SU-DHL-6 (cell line): ENCODE measurements around the gene MNS1.

Experiments
- H2AFZ ChIP-seq: fragments of 200-600 bp; sonication (generic); 2 replicates; pipeline ENCODE4 v1.6.1; 2014; ENCODE audit warnings: low read depth, mild to moderate bottlenecking, moderate library complexity, mixed read lengths, antibody characterized with exemption, low read length; ENCODE audit not compliant: severe bottlenecking
- H3F3A ChIP-seq: fragments of 200-600 bp; shearing (Covaris generic); 2 replicates; pipeline ENCODE4 v1.6.0; 2016; ENCODE audit warnings: antibody characterized with exemption, mild to moderate bottlenecking; ENCODE audit not compliant: insufficient read depth
- H3K27ac ChIP-seq: fragments of 200-600 bp; sonication (generic); 2 replicates; pipeline ENCODE4 v1.5.1; 2016; ENCODE audit warnings: low read depth, mild to moderate bottlenecking, low read length, moderate library complexity, mixed read lengths
- H3K27me3 ChIP-seq: fragments of 200-600 bp; sonication (generic), shearing (Covaris generic); 2 replicates; pipeline ENCODE4 v1.6.0; 2014; ENCODE audit warnings: mild to moderate bottlenecking, low read length
- H3K36me3 ChIP-seq: fragments of 200-600 bp; sonication (generic); 2 replicates; pipeline ENCODE4 v1.6.1; 2014; ENCODE audit warnings: mild to moderate bottlenecking, low read length, mixed read lengths
- H3K4me2 ChIP-seq: fragments of 300-600, 200-600 bp; shearing (Covaris generic), sonication (generic); 2 replicates; pipeline ENCODE4 v1.6.0; 2014; ENCODE audit warnings: low read length, low read depth, mild to moderate bottlenecking; ENCODE audit not compliant: poor library complexity, severe bottlenecking
- H3K4me3 ChIP-seq: fragments of 200-600 bp; sonication (generic); 2 replicates; pipeline ENCODE4 v1.5.1; 2014; ENCODE audit warnings: antibody characterized with exemption, low read length, mild to moderate bottlenecking, mixed read lengths; ENCODE audit not compliant: insufficient read depth, poor library complexity, severe bottlenecking
- H3K79me2 ChIP-seq: fragments of 200-600 bp; sonication (generic); 2 replicates; pipeline ENCODE4 v1.6.1; 2014; ENCODE audit warnings: mild to moderate bottlenecking, low read length, moderate library complexity; ENCODE audit not compliant: insufficient read depth
- H3K9ac ChIP-seq: fragments of 200-600 bp; sonication (generic); 2 replicates; pipeline ENCODE4 v1.7.0; 2014; ENCODE audit warnings: mild to moderate bottlenecking, low read length
- H3K9me2 ChIP-seq: fragments of 200-600 bp; sonication (generic); replicated peaks from 2 replicates; pipeline ENCODE4 v1.6.1; 2014; ENCODE audit warnings: low read length; ENCODE audit not compliant: insufficient read depth
- H3K9me3 ChIP-seq: fragments of 200-600 bp; sonication (generic); 2 replicates; pipeline ENCODE4 v1.6.1; 2014; ENCODE audit warnings: low read length, mixed read lengths; ENCODE audit not compliant: insufficient read depth
- H4K20me1 ChIP-seq: fragments of 200-600 bp; sonication (generic); 2 replicates; pipeline ENCODE4 v1.6.1; 2014; ENCODE audit warnings: low read depth, mild to moderate bottlenecking, antibody characterized with exemption, low read length, moderate library complexity, mixed read lengths
- EZH2phosphoT487 ChIP-seq: fragments of 200-600 bp; sonication (generic), shearing (Covaris generic); conservative IDR thresholded peaks from 2 replicates; pipeline ENCODE4 v1.6.1; 2018; ENCODE audit warnings: mild to moderate bottlenecking, antibody characterized with exemption, low read length, moderate library complexity, mixed read lengths
- TF ChIP-seq, protein P1 (sequence below): fragments of 200-600 bp; sonication (generic); IDR thresholded peaks from one replicate; pipeline ENCODE4 v1.5.1; 2017; ENCODE audit warnings: antibody characterized with exemption, mild to moderate bottlenecking, low read length, moderate library complexity; ENCODE audit not compliant: insufficient read depth, poor library complexity, severe bottlenecking

The MNS1 gene

DNA sequence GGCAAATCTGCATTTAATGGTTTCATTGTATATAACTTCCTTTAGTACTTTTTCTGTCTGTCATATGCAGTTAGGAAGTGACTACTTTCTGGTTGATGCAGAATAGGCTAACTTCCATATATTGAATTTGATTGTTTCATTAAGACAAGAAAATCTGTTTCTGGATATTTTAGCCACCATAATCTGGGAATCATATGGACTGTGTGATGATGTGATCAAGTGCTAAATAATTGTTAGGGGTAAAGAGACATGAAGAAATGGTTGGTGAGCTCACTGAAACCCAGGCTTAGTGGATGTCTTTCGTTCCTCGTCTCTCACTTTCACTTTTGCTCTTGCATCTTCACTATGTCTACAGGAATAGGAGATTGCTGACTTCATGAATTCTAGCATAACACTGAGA is 3.5 kb upstream of the MNS1 start:
- Histone ChIP-seq H3K4me2 (peak overlapping the region; percentile 66), H3K4me3 (peak overlapping the region; percentile 27), H3K27ac (peak overlapping the region; percentile 7; the same call in 1 of the 2 replicates), H3K9ac (peak overlapping the region; percentile 24), H3K9me2 (no peaks in the 10 kb centered on the region), H3F3A (peaks cover 15% of the 10 kb centered on the region; the same call in 1 of the 2 replicates), H3K79me2 (no peaks in the 10 kb centered on the region), H2AFZ (peak overlapping the region; percentile 33), H3K27me3 (no peaks in the 10 kb centered on the region), H4K20me1 (no peaks in the 10 kb centered on the region), H3K9me3 (no peaks in the 10 kb centered on the region), H3K36me3 (no peaks in the 10 kb centered on the region)
- TF ChIP-seq EZH2phosphoT487 = no peak
- TF ChIP-seq, protein P1, sequence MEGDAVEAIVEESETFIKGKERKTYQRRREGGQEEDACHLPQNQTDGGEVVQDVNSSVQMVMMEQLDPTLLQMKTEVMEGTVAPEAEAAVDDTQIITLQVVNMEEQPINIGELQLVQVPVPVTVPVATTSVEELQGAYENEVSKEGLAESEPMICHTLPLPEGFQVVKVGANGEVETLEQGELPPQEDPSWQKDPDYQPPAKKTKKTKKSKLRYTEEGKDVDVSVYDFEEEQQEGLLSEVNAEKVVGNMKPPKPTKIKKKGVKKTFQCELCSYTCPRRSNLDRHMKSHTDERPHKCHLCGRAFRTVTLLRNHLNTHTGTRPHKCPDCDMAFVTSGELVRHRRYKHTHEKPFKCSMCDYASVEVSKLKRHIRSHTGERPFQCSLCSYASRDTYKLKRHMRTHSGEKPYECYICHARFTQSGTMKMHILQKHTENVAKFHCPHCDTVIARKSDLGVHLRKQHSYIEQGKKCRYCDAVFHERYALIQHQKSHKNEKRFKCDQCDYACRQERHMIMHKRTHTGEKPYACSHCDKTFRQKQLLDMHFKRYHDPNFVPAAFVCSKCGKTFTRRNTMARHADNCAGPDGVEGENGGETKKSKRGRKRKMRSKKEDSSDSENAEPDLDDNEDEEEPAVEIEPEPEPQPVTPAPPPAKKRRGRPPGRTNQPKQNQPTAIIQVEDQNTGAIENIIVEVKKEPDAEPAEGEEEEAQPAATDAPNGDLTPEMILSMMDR = no peak

DNA sequence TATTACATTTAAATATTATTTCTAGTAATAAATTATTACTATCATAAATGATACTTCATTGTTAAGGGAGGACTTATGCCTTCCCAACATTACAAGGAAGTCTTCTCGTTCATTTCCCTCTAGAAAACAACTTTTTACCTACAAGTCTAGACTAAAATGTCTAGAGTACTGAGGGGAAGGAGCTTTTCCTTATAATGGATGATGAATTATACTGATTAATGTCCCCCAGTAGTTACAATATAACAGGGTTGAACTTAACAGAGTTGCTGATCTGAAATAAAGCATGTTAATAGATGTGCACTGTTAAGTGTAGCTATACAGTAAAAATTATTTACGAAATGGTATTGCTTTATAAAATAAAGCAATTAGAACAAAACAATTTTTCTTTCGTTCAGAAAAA is 2.7 kb upstream of the MNS1 start:
- no peaks in the 10 kb centered on the region for H3K9me2 ChIP-seq
- H4K20me1 ChIP-seq = no peaks in the 10 kb centered on the region
- H3K4me3 ChIP-seq = no peak overlapping the region
- no peaks in the 10 kb centered on the region for H3K9me3 ChIP-seq
- no peaks in the 10 kb centered on the region for H3K79me2 ChIP-seq
- TF ChIP-seq, protein P1 = no peak
- TF ChIP-seq EZH2phosphoT487 = no peak
- H3K4me2 ChIP-seq = peak overlapping the region; percentile 66
- no peaks in the 10 kb centered on the region for H3K27me3 ChIP-seq
- H2AFZ ChIP-seq = peak overlapping the region; percentile 33
- H3K27ac ChIP-seq = peak overlapping the region; percentile 7; the same call in 1 of the 2 replicates
- H3K36me3 ChIP-seq = 0 out of 2 replicates have a peak, but pooled peaks cover 4% of the 10 kb centered on the region
- peak overlapping the region; percentile 24; the same call in 1 of the 2 replicates for H3K9ac ChIP-seq
- H3F3A ChIP-seq = peaks cover 22% of the 10 kb centered on the region

DNA sequence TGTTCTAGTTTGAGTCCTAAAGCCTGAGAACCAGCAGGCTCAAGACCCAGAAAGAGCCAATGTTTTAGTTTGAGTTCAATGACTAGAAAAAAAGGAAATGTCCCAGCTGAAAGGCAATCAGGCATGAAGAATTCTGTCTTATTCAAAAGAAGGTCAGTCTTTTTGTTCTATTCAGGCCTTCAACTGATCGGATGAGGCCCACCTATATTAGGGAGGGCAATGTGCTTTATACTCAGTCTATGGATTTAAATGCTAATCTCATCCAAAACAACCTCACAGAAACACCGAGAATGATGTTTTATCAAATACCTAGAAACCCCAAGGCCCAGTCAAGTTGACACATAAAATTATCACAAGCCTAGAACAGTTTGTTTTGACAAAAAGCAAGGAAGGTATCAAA is 4.0 kb downstream of the MNS1 start:
- Histone ChIP-seq H3K9ac (no peak overlapping the region), H3F3A (peaks cover 17% of the 10 kb centered on the region), H3K4me3 (no peak overlapping the region), H3K27me3 (no peaks in the 10 kb centered on the region), H3K27ac (no peak overlapping the region), H3K36me3 (peaks cover 20% of the 10 kb centered on the region), H3K9me3 (no peaks in the 10 kb centered on the region), H3K4me2 (peak overlapping the region; percentile 8), H4K20me1 (no peaks in the 10 kb centered on the region), H3K79me2 (peaks cover 6% of the 10 kb centered on the region; the same call in 1 of the 2 replicates), H2AFZ (no peak overlapping the region), H3K9me2 (no peaks in the 10 kb centered on the region)
- TF ChIP-seq, protein P1 = no peak
- no peak for TF ChIP-seq EZH2phosphoT487
